COLO668 (cell line): ENCODE measurements around the gene ABAT.

Source experiments
- DNase-seq: peaks from one replicate; lab custom pipeline; 2025; ENCODE audit not compliant: unreplicated experiment; lab: John Stamatoyannopoulos, UW

Gene ABAT

GRCh38 chr16:8674413-8675022 is at the start of gene ABAT:
TSS of gene ABAT (plus strand) at chr16:8674617. CDS start at chr16:8735740, 61,123 bp downstream.
- DNase-seq, result peak; percentile 88

GRCh38 chr16:8625491-8626087 is 48.8 kb upstream of the ABAT start:
- no peak for DNase-seq

- no peak for DNase-seq
These were observed 47.5 kb upstream of the ABAT start for GRCh38 chr16:8626946-8627345.

GRCh38 chr16:8627456-8627855 is 47.0 kb upstream of the ABAT start:
- no peak for DNase-seq

GRCh38 chr16:8628981-8629725 is 45.3 kb upstream of the ABAT start:
- DNase-seq, result no peak

- DNase-seq, result no peak
These were observed 44.0 kb upstream of the ABAT start for GRCh38 chr16:8630255-8630953.

- DNase-seq, result no peak
These were observed 43.0 kb upstream of the ABAT start for GRCh38 chr16:8631373-8631772.

GRCh38 chr16:8631818-8632465 is 42.5 kb upstream of the ABAT start:
- no peak for DNase-seq

GRCh38 chr16:8632675-8633182 is 41.7 kb upstream of the ABAT start:
- no peak for DNase-seq

- DNase-seq, result peak; percentile 39
These were observed 39.3 kb upstream of the ABAT start for GRCh38 chr16:8634991-8635736.

- DNase-seq, result no peak
These were observed 34.7 kb upstream of the ABAT start for GRCh38 chr16:8639694-8640093.

GRCh38 chr16:8641671-8642070 is 32.7 kb upstream of the ABAT start:
- DNase-seq, result no peak

GRCh38 chr16:8642146-8642545 is 32.3 kb upstream of the ABAT start:
- DNase-seq, result no peak

- DNase-seq, result no peak
These were observed 29.9 kb upstream of the ABAT start for GRCh38 chr16:8644211-8645140.

GRCh38 chr16:8645141-8645521 is 29.3 kb upstream of the ABAT start:
- DNase-seq, result no peak

GRCh38 chr16:8645831-8646230 is 28.6 kb upstream of the ABAT start:
- no peak for DNase-seq

- no peak for DNase-seq
These were observed 27.9 kb upstream of the ABAT start for GRCh38 chr16:8646326-8647053.

GRCh38 chr16:8647721-8648318 is 26.6 kb upstream of the ABAT start:
- DNase-seq, result no peak
